HepG2 (cell line): ENCODE data around the gene NFE2L3. TPM values are rescaled to one million over a fixed set of nuclear protein-coding genes. Genes with fewer than 3 reads are reported as not detected.

ENCODE experiments used
- AHDC1 ChIP-seq: sonication (generic); formaldehyde crosslinking; IDR thresholded peaks from 2 replicates; pipeline ENCODE4 v1.5.1; 2020; ENCODE audit warnings: mild to moderate bottlenecking, missing genetic modification reagents, borderline replicate concordance
- FOXP4 ChIP-seq: sonication (generic); formaldehyde crosslinking; IDR thresholded peaks from 2 replicates; pipeline ENCODE4 v1.4.0; 2020; ENCODE audit warnings: missing genetic modification reagents
- HIVEP1 ChIP-seq: sonication (generic); formaldehyde crosslinking; IDR thresholded peaks from 2 replicates; pipeline ENCODE4 v1.4.0; 2020; ENCODE audit warnings: mild to moderate bottlenecking, missing genetic modification reagents
- HNRNPK ChIP-seq: fragments of 200-400 bp; formaldehyde crosslinking; IDR thresholded peaks from 2 replicates; pipeline ENCODE4 v1.6.1; 2018; ENCODE audit warnings: low read length, low read depth, moderate library complexity, mild to moderate bottlenecking; ENCODE audit not compliant: poor library complexity, severe bottlenecking
- NFRKB ChIP-seq: fragments of 450-650 bp; IDR thresholded peaks from 2 replicates; pipeline ENCODE4 v1.6.1; 2017
- PHF5A ChIP-seq: IDR thresholded peaks from one replicate; pipeline ENCODE4 v1.6.1; 2018; ENCODE audit warnings: low read depth, missing genetic modification reagents; ENCODE audit not compliant: unreplicated experiment
- RFX3 ChIP-seq: IDR thresholded peaks from 2 replicates; pipeline ENCODE4 v1.6.1; 2016; ENCODE audit warnings: missing biosample characterization, missing genetic modification reagents
- ZBTB2 ChIP-seq: sonication (generic); formaldehyde crosslinking; IDR thresholded peaks from 2 replicates; pipeline ENCODE4 v1.8.0; 2022; ENCODE audit warnings: low read depth, missing genetic modification reagents
- ZNF30 ChIP-seq: sonication (generic); formaldehyde crosslinking; IDR thresholded peaks from 2 replicates; pipeline ENCODE4 v1.5.0; 2020; ENCODE audit warnings: mild to moderate bottlenecking, missing genetic modification reagents
- ZNF589 ChIP-seq: sonication (generic); formaldehyde crosslinking; conservative IDR thresholded peaks from 2 replicates; pipeline ENCODE4 v1.8.0; 2022; ENCODE audit warnings: mild to moderate bottlenecking, moderate library complexity, missing genetic modification reagents
- ZNF598 ChIP-seq: sonication (generic); formaldehyde crosslinking; IDR thresholded peaks from 2 replicates; pipeline ENCODE4 v1.5.1; 2020; ENCODE audit warnings: mild to moderate bottlenecking, missing genetic modification reagents, borderline replicate concordance
- polyA plus RNA-seq, 8 experiments: library from polyadenylated mRNA; depleted of rRNA in 3 of 8; stranded (reverse) in 7 of 8; unstranded in 1 of 8; fragments of >200 nt; fragmentation: Illumina TruSeq in 4 of 8; extraction: Trizol in 4 of 8; gene quantifications; 2 replicates each; pipeline versions ENCODE4 v1.2.1 to v1.2.3, GENCODE V29; 2011 to 2016; ENCODE audit warnings: low read depth in 4 of 8, missing spikeins in 1 of 8, mixed read lengths in 1 of 8; ENCODE audit not compliant: insufficient read depth in 1 of 8
- total RNA-seq, 5 experiments: library from RNA; depleted of rRNA; stranded (reverse); fragments of >200 nt; fragmentation: Illumina TruSeq; extraction: Trizol; gene quantifications; 2 replicates each; pipeline ENCODE4 v1.2.3, GENCODE V29; 2016; ENCODE audit warnings: low read depth in 1 of 5
- TF ChIP-seq, protein P1 (sequence below): sonication (generic); formaldehyde crosslinking; IDR thresholded peaks from 2 replicates; pipeline ENCODE4 v1.9.0; 2021; ENCODE audit warnings: missing genetic modification reagents, borderline replicate concordance
- TF ChIP-seq, protein P2 (sequence below): sonication (generic); formaldehyde crosslinking; IDR thresholded peaks from 2 replicates; pipeline ENCODE4 v1.8.0; 2022; ENCODE audit warnings: missing genetic modification reagents, mild to moderate bottlenecking, moderate library complexity, borderline replicate concordance

NFE2L3 gene
- total and polyA plus RNA-seq, 2 of the 13 experiments (the other 11 are each of a cell fraction or from before 2014, with no cell fraction given): 11.4 to 19.4 TPM

DNA sequence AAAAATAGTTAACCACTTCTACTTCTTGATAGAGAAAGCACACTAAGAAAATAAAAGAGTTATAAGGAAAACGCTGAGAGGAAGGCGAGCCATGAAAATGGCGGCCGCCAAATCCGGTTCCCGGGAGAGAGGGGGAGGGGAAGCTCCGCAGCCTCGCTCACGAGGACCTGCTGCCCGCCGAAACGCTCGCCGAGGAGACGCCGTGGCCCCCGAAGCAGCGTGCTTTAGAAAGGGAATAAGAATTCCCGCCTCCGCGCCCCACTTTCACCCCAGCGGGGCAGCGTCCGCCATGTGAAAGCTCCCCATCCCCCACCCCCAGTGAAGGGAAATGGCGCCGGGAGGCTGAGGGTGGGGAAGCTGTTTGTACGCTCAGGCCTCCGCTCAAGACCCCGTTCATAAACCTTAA lies 48.0 kb downstream of the NFE2L3 start (continued):
- TF ChIP-seq, protein P1, sequence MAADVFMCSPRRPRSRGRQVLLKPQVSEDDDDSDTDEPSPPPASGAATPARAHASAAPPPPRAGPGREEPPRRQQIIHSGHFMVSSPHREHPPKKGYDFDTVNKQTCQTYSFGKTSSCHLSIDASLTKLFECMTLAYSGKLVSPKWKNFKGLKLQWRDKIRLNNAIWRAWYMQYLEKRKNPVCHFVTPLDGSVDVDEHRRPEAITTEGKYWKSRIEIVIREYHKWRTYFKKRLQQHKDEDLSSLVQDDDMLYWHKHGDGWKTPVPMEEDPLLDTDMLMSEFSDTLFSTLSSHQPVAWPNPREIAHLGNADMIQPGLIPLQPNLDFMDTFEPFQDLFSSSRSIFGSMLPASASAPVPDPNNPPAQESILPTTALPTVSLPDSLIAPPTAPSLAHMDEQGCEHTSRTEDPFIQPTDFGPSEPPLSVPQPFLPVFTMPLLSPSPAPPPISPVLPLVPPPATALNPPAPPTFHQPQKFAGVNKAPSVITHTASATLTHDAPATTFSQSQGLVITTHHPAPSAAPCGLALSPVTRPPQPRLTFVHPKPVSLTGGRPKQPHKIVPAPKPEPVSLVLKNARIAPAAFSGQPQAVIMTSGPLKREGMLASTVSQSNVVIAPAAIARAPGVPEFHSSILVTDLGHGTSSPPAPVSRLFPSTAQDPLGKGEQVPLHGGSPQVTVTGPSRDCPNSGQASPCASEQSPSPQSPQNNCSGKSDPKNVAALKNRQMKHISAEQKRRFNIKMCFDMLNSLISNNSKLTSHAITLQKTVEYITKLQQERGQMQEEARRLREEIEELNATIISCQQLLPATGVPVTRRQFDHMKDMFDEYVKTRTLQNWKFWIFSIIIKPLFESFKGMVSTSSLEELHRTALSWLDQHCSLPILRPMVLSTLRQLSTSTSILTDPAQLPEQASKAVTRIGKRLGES (CRISPR knock-in tag): no peak
- TF ChIP-seq RFX3 (CRISPR knock-in tag) (no peak), ZBTB2 (CRISPR knock-in tag) (no peak), FOXP4 (CRISPR knock-in tag) (no peak), ZNF598 (CRISPR knock-in tag) (no peak), AHDC1 (CRISPR knock-in tag) (0 out of 2 replicates have a peak, but pooled peaks have one; percentile 7), ZNF589 (CRISPR knock-in tag) (no peak), ZNF30 (CRISPR knock-in tag) (no peak), HIVEP1 (CRISPR knock-in tag) (no peak), PHF5A (no peak), HNRNPK (no peak), NFRKB (peak; percentile 69)
- TF ChIP-seq, protein P2, sequence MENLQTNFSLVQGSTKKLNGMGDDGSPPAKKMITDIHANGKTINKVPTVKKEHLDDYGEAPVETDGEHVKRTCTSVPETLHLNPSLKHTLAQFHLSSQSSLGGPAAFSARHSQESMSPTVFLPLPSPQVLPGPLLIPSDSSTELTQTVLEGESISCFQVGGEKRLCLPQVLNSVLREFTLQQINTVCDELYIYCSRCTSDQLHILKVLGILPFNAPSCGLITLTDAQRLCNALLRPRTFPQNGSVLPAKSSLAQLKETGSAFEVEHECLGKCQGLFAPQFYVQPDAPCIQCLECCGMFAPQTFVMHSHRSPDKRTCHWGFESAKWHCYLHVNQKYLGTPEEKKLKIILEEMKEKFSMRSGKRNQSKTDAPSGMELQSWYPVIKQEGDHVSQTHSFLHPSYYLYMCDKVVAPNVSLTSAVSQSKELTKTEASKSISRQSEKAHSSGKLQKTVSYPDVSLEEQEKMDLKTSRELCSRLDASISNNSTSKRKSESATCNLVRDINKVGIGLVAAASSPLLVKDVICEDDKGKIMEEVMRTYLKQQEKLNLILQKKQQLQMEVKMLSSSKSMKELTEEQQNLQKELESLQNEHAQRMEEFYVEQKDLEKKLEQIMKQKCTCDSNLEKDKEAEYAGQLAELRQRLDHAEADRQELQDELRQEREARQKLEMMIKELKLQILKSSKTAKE (CRISPR knock-in tag): no peak
